AG10803 (cell line): ENCODE results near the gene PHETA1.

ENCODE experiments used
- DNase-seq: peaks from one replicate; pipeline ENCODE4 v3.0.0; 2010; ENCODE audit warnings: low read depth
- H3K4me3 ChIP-seq: 2 replicates; pipeline ENCODE4 v1.5.1; 2011; ENCODE audit warnings: mild to moderate bottlenecking, low read length, control low read depth
- CTCF ChIP-seq: conservative IDR thresholded peaks from 2 replicates; pipeline ENCODE4 v1.5.1; 2011; ENCODE audit warnings: mild to moderate bottlenecking, low read length, control low read depth, inconsistent platforms

Gene PHETA1

DNA sequence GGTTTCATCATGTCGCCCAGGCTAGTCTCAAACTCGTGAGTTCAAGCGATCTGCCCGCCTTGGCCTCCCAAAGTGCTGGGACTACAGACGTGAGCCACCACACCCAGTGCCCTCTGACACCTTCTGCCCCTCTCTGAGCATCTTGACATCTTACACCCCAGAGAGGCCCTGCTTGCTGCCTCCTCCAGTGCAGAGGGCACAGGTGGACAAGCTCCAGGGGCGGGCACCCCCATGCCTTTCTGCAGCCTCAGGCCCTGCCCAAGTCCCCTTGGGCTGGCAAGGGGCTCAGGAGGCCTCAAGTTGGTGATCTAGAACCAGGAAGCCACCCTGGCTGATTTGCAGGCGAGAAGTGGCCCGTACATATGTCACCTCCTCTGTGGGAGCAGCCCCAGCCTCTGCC is 25.6 kb upstream of the PHETA1 start:
- no peak overlapping the region for H3K4me3 ChIP-seq
- no peak for TF ChIP-seq CTCF
- no peak for DNase-seq

GRCh38 chr12:111393700-111394300 is 24.9 kb upstream of the PHETA1 start:
- TF ChIP-seq CTCF = no peak
- H3K4me3 ChIP-seq = no peak overlapping the region
- no peak for DNase-seq

- no peak for DNase-seq
- no peak overlapping the region for H3K4me3 ChIP-seq
- no peak for TF ChIP-seq CTCF
These were observed 22.0 kb upstream of the PHETA1 start for GRCh38 chr12:111390910-111391309.

- TF ChIP-seq CTCF = no peak
- no peak for DNase-seq
- no peak overlapping the region for H3K4me3 ChIP-seq
These were observed 20.7 kb upstream of the PHETA1 start for GRCh38 chr12:111389635-111390034.

- no peak for DNase-seq
- TF ChIP-seq CTCF = no peak
These were observed 18.9 kb upstream of the PHETA1 start for GRCh38 chr12:111387747-111388323.

DNA sequence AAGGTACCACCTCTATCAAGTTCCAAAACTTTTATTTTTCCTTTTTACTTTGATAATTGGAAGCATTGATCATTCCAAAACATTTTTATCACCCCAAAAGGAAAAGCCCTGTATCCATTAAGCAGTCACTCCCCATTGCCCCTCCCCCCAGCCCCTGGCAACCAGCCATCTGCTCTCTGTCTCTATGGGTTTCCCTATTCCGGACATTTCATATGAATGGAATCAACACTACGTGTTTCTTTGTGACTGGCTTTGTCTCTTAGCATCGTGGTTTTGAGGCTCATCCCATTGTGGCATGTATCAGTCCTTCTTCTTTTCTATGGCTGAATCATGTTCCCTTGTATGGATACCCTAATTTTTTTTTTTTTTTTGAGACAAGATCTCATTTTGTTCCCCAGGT is 18.0 kb upstream of the PHETA1 start:
- no peak overlapping the region for H3K4me3 ChIP-seq
- DNase-seq = no peak
- TF ChIP-seq CTCF = no peak

More at GRCh38 chr12:111387747-111388323, 18.9 kb upstream of the PHETA1 start:
- no peak overlapping the region for H3K4me3 ChIP-seq

- H3K4me3 ChIP-seq = no peak overlapping the region
- no peak for DNase-seq
- no peak for TF ChIP-seq CTCF
These were observed 15.7 kb upstream of the PHETA1 start for GRCh38 chr12:111384596-111384995.
